ENCODE measurements around the gene KCND2.
A peak's percentile ranks its signal among the peaks of the same experiment; 100 is the strongest.
"Not testable (repeated sequence)": the region's sequence is repeated elsewhere in the genome, so short reads cannot be mapped to it uniquely, and the experiment has no call there.

Gene KCND2

DNA sequence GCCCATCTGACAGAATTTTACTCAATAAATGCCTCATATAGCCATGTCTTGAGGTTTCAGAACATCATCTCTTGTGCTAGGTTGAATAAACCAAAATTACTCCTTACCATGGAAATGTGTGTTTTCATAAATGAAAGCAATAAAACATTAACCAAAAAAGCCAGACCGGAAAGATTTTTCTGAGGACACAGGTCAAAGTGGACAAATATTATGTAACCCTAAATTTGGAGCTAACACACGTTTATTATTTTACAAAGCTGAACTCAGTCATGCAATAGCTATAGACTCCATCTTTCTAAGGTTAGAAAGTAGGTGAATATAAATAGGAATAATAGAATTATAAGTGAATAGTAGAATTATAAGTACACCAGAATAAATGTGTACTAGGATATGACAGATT, 315.9 kb downstream of the KCND2 start:
- no peak for DNase-seq

DNA sequence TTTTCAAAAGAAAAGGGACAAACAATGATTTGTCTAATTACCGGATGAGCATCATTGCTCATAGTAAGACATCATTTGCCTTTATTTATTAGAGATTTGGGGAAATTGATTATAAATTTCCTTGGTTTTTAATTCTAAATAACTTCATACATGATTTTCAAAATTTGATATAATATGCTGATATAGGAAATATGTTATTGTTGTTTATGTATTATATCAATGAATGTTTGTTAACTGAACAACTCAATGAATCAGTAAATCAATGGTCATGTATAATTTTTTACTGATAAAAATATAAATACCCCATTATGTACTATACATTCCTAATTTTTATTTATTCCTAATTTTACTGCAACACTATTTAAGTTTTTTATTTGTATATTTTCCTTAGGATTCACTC, 327.6 kb downstream of the KCND2 start:
- DNase-seq: no peak

DNA sequence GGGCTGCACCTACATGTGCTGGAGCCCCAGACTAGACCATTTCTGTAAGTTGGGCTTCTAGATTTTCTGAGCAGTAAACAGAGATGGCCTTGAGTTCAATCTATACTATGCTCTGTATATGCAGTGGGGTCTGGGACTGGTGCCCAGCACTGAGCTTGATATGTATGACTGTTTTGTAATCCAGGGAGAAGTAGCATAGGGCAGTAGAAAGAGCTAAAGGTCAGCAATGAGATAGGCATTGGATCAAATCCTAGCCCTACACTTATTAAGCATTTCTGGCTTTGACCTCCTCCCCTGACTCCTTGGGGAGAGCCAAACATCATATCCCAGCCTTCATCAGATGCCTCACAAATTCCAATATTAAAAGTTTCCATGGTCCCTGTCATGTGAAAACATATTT, 330.4 kb downstream of the KCND2 start:
- no peak for DNase-seq

DNA sequence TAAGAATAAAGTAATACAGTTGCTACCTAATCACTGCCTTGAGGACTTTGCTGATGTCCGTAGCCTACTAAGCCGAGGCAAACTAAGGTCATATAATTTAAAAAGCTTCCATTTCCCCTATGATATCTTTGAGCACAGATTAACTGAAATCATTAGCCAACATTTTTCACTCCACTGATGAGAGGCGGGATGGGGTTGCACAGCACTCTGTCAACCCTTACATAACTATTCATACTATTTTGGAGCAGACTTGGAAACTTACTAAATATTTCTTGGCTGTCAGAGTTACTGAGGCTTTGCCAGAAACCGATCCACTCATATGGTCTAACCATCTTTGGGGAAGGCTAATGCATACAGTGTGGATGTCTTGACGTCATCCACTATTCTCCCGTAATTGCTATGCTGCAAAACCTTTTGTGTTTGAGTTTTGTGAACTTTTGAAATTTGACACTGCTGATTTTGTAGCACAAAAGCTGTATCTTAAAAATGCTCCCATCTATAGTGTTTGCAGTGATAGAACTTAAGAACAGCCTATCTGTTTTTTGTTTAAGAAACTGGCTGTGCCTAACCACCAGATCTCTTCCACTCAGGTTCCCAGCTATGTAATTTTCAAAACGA, 336.3 kb downstream of the KCND2 start:
- no peak for DNase-seq

DNA sequence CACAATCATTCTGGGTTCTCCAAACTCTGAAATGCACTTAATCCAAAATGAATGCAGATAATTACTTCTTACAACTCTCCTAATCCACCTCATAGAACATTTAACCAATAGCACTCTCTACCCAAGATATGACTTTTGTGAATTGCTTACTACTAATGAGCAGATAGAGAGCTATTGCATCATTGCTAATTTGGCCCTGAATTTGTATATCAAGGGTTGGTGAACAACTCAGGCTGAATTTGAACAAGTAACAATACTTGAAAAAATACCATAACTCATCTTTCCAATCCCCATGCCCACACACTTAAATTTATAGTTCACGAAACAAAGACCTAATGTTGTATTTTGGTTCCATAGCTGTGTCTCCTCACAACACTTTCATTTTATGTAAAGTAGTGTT, 339.0 kb downstream of the KCND2 start:
- DNase-seq: no peak

DNA sequence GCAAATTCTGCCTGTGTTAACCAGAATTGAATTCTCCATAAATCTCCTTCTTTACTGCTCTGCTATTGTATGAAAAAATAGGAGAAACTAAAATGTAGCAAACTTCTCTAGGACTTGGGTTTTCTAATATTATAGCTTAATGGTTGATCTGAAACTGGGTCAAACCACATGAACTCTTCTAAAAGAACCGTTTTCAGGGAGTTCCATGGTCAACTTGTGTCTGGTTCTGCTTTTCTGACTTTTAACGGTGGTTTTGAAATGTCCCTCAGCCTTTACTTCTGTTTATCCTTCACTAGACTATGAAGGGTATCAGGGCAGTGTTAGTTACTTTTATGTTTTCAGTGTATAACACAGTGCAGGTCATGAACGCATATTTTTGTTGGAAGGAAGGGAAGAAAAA, 342.7 kb downstream of the KCND2 start:
- no peak for DNase-seq

DNA sequence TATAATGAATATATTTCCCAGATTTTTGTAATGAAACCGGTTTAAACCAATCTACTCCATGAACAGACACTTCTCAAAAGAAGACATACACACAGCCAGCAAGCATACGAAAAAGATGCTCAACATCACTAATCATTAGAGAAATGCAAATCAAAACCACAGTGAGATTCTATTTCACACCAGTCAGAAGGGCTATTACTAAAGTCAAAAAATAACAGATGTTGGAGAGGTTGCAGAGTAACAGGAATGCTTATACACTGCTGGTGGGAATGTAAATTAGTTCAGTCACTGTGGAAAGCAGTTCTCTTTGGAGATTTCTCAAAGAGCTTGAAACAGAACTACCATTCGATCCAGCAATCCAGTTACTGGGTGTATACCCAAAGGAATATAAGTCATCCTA, 344.3 kb downstream of the KCND2 start:
- DNase-seq: no peak

DNA sequence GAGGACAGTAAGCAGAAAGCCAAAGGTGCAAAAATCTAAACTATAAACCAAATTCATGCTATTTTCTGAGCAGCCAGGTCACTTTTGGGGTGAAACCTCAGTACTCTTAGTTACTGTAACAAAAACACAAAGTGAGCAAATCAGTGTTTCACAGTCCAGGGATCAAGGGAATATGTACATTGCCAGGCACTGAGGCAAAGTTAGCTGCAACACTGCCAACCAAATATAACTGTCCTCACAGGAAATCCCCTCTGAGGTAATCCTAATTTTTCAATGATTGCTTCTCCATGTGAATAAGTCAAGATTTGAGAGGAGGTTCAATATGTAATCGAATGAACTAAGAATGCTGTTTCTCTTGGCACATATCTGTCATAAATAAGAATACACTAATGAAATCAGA, 355.3 kb downstream of the KCND2 start:
- DNase-seq: no peak

DNA sequence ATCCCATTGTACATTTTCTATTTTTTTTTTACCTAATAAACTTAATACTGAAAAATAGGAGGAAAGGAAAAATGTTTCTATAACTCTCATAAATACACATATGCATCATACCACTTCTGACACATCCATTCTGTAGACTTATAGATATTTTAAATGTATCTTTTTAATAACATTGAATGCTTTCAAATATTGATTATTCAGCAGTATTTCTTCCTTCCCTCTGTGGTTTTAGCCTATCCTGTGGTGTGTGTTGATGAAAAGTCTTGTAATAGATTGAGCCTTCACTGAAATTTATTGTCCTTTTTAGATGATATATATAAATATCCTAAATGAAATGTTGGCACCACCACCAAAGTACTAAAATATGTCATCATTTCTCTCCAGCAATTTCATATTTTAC, 366.9 kb downstream of the KCND2 start:
- no peak for DNase-seq

DNA sequence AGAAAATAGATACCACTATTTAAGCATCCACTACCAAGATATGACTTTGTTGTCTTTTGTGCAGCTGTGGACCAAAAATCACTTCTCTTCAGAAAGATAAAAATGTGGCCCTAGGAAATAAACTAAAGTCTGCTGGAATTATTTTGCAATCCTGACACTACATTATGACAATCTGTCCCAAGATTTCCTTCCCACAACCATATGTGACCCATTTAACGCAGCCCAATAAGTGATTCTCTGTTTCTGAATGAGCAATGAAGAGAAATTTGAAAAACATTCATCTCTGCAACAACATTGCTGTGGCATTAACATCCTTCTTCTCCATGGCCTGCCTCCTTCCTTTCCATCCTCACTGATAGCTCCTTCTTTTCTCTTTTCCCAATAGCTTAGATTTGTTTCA, 373.0 kb downstream of the KCND2 start:
- no peak for DNase-seq

DNA sequence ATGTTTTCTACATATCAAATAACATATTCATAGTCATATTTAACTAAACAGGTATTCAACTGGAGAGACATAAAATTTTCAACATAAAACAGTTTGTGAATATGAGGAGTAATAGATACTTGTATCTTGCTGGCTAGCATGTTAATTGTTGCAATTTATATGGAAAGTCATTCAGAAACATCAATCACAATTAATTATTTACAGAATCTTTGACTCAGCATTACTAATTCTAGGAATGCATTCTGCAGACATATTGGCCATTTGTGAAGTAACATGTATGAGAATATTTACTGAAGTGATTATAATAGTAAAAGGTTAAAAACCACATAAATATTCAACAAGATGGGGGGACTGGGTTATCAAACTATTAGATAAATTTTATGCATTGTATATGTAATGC, 381.3 kb downstream of the KCND2 start:
- DNase-seq: no peak

DNA sequence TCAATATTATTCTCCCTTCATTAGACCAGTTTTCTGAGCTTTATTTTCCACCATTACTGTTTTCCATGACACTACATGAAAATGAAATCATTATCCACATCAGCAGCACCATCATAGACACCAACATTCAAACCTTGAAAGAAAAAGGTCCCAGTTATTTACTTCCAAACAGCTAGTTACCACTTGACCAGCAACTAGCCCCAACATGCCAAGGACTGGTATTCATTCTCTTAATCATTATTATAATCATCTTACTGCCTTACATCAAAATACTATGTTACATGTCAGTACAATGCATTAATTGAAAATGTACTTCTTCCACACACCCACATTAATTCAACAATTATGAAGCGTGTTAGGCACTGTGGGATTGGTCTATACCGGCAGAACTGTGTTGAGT, 385.5 kb downstream of the KCND2 start:
- DNase-seq: no peak

DNA sequence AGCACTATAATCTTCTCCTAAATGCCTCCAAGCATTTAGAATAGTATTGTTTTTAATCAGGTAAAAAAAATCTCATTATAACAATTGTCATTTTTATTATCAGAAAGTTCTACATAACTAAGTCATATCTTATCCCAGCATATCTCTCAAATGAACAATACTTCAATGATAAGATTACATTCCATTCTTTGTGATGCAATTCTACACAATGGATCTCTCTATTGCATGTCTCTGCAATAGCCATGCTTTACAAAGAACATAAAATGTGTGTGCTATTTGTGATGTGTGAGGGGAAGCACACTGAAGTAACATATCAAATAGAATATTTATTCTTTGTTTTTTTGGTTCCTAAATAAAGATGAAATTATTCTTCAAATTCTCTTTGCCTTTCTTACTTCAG, 389.3 kb downstream of the KCND2 start:
- no peak for DNase-seq

DNA sequence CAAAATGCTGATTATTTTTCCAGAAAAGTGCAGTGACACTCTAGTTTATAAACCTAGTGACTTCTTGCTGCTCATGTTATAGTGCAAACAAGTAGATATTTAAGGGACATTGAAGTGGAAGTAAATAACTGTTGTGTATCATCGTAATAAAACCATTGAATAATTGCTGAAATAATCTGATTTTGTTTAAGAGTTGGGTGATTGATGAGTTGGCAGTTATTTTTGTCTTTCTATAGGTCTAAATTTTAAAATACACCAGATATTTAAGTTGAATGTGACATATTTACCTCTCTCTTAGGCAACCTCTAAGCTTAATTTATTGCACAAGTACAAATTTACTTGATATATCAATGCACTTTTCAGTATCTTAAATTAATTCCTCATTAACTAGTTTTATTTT, 392.1 kb downstream of the KCND2 start:
- no peak for DNase-seq

DNA sequence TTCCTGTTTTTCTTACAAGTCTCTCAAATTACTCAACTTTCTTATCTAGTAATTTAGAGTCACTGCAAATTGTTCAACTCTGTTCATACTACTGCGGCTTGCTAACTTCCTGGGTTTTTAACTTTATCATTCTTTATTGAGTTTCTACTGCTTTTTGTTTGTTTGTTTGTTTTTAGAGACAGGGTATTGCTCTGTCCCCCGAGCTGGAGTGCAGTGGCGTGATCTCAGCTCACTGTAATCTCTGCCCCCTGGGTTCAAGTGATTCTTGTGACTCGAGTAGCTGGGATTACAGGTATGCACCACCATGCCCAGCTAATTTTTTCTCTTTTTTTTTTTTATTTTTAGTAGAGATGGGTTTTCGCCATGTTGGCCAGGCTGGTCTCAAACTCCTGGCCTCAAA, 402.1 kb downstream of the KCND2 start:
- no peak for DNase-seq

DNA sequence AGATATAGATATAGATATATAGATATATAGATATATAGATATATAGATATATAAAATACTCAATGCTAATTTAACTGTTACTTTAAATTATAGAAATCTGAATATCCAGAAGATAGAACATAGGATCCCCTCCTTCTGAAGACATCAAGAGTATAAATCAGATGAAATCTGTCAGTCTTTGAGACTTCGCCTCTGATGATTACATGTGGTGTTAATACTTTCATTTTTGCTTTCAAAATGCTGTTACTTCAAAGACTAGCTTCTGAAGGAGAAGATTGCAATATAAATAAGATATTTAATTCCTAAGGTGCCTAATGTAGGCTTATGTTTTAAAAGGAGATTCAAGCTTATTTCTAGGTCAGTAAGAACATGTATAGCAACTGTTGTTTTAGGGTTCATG, 404.6 kb downstream of the KCND2 start:
- DNase-seq: no peak

DNA sequence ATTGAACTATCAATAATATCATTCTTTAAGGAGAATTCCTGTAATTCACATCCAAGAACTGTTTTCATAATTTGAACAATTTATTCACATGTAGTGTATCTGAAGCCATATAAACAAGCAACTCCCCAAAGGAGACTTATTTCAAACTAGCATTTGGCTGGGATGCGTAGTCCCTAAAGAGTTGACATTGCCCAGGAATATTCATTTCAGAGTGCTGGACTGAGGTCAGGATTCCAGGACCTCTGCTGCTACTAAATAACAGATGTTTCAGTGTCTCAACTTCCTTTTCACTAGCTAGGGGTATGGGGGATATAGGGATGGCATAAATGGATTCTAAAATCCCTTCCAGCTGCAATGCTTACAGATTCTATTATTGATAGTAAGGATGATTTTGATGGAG, 408.0 kb downstream of the KCND2 start:
- DNase-seq: no peak

DNA sequence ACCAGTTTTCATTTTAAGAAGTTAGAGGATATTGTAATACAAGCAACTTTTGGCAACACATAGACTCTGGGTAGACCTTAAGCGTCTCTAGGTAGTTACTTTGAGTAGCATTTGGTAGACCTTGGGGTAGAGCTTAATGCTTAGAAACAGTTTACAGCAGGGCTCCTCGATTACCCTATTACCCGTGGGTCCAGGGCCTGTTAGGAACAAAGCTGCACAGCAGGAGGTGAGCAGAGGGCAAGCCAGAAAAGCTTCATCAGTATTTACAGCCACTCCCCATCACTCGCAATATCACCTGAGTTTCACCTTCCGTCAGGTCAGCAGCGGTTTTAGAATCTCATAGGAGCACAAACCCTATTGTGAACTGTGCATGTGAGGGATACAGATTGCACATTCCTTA, 411.5 kb downstream of the KCND2 start:
- DNase-seq: no peak

DNA sequence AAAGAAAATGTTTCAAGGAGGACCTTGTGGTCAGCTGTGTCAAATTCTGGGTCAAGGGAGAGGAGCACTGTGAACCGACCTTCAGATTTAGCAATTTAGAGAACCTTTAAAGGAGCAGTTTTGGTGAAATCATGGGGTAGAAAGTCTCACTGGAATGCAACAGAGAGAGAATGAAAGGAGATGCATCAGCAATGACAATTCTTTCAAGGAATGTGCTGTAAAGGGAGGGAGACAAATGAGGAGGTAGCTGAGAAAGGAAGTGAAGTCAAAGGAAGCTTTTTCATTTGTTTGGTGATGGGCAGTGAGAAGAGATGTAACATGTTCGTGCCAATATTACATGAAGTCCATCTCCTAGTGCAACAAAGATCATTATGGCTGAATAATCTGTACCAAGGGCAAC, 418.9 kb downstream of the KCND2 start:
- no peak for DNase-seq

DNA sequence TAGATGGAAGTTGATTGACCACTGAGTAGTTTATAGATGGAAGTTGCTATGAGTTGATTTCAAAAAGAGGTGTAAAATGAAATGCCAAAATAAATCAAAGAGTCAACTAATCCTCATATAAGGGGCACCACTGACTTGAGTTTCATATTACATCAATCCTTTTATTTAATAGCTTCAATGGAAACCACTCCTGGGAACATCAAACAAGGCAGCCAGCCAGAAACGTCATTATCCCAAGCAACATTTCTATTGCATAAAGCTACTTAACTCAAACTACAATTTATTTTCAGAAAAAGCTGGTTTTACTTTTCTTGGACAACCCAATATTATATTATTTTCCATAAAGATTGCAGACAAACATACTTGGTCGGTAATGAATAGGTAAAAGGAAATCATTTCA, 422.9 kb downstream of the KCND2 start:
- DNase-seq: peak; percentile 61

DNA sequence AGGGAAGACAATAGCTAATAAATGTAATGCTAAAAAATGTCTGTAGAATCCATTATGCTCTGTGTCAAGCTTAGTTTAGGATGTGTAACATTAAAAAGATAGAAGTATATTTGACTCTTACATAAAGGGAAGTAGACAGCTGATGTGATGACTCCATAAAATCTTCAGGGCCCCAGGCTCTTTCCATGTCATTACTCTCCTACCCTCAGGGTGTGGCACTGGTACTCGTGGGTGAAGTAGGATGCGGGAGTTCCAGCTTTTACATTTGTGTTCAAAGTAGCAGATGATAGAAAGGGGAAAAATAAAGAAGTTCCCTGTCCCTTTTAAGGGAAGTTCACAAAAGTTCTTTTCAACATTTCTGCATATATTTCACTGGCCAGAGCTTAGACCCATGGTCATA, 427.8 kb downstream of the KCND2 start:
- DNase-seq: no peak

DNA sequence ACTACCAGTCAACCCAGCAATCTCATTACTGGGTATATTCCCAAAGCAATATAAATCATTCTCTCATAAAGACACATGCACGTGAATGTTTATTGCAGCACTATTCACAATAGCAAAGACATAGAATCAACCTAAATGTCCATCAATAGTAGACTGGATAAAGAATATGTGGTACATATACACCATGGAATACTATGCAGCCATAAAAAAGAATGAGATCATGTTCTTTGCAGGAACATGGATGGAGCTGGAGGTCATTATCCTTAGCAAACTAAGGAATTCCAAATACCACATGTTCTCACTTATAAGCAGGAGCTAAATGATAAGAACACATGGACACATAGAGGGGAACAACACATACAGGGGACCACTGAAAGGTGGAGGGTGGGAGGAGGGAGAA, 429.4 kb downstream of the KCND2 start:
- DNase-seq: not testable (repeated sequence)

DNA sequence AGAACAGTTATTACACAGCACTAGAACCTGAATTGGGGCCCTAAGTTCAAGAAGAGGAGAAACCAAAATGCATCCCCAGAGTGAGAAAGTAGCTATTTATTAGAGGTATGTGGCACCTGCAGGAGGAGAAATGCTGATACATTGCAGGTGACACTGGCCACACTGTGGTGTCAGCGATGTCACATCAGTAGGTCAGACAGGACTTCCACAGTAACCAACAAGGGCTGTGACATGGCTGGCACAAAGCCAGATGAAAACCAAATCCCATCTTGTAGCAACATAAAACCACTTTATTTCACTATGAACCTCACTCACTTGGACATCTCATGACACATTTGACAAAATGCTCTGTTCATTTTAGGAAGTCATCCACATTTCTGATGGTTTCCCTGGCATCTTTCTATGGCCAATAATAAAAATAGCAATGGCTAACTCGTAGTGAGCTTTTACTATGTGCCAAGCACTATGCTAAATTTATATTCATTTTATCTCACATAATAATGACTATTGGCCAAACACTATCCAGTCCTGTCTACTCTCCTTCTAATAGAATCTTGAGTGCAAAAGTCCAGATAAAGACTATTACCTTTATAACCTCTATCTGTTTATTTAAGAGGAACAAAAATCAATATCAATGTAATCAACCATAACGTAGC, 430.7 kb downstream of the KCND2 start:
- DNase-seq: no peak

DNA sequence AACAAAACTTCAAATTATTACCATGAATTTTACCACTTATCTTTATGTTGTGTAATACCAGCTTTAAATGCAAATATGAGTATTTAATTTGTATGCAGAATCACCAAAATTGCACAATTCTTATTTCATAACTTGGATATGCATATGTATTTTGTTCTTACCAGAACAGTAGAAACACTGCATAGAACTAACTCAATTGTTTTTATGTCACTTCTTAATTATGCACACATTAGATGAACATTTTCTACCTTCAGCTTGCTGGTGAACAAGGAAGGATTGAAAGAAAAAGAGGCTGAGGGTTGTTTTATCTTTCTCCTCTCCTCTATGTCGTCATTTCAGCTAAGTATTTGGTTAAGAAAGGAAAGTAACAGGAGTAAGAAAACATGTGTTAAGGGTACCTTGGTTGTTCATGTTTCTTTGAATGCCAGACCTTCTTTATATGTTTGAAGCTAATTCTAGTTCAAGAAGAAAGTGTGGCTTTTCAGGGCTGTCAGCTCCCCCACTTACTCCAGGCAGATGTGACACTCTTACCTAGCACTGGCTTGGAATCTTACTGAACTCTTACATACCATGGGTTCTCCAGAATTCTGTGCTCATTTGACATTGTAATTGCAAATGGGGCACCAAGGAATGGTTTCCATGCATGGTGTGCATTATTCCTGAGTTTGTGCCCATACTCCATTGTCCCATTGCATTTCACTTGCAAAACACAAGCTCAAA, 436.4 kb downstream of the KCND2 start:
- no peak for DNase-seq

DNA sequence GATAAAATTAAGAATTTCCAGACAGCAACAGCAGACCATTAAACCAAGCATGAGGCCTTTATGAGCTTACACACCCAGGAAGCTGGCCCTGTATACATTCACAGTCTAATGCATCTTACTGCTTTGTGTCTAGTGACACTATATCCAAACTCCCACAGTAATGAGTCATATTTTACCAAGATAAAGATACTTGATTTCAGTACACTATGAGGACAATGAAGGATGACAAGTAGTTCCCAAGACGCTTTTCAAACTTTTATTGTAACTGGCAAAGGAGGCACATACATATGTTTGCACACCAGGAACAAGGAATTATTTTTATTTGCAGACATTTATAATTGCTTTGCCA, 437.0 kb downstream of the KCND2 start:
- no peak for DNase-seq
